K562 (cell line): Measurements from ENCODE around the gene PRCC. TPM values are rescaled to one million over a fixed set of nuclear protein-coding genes. Genes with fewer than 3 reads are reported as not detected.
A peak's percentile ranks its signal among the peaks of the same experiment; 100 is the strongest.

Experiments used
- BCL6 ChIP-seq: fragments of 250-450 bp; sonication (Bioruptor Pico); IDR thresholded peaks from 2 replicates; pipeline ENCODE4 v1.4.0; 2020
- CBX5 ChIP-seq: IDR thresholded peaks from 2 replicates; pipeline ENCODE4 v1.6.1; 2014; ENCODE audit warnings: low read depth, borderline replicate concordance
- CREM ChIP-seq: IDR thresholded peaks from 2 replicates; pipeline ENCODE4 v1.6.1; 2014; ENCODE audit warnings: antibody characterized with exemption, low read depth
- DPF2 ChIP-seq: fragments of 450-650 bp; IDR thresholded peaks from 2 replicates; pipeline ENCODE4 v1.6.1; 2016
- EP300 ChIP-seq: IDR thresholded peaks from 2 replicates; pipeline ENCODE4 v1.6.1; 2012; ENCODE audit warnings: low read length, improper control_type of control experiment
- ETV5 ChIP-seq: sonication (generic); formaldehyde crosslinking; IDR thresholded peaks from 2 replicates; pipeline ENCODE4 v1.4.0; 2020; ENCODE audit warnings: low read depth, mild to moderate bottlenecking, missing genetic modification reagents
- MAFG ChIP-seq: fragments of 450-650 bp; conservative IDR thresholded peaks from 2 replicates; pipeline ENCODE4 v1.6.1; 2016; ENCODE audit warnings: missing genetic modification characterization, missing compliant biosample characterization
- MIER1 ChIP-seq: fragments of 450-650 bp; IDR thresholded peaks from 2 replicates; pipeline ENCODE4 v1.6.1; 2016; ENCODE audit warnings: antibody characterized with exemption, mild to moderate bottlenecking, low read depth
- NEUROD1 ChIP-seq: fragments of 150-350 bp; IDR thresholded peaks from 2 replicates; pipeline ENCODE4 v1.6.1; 2014; ENCODE audit warnings: borderline replicate concordance, low read length, low read depth; ENCODE audit not compliant: partially characterized antibody
- NFATC3 ChIP-seq: fragments of 450-650 bp; IDR thresholded peaks from 2 replicates; pipeline ENCODE4 v1.6.1; 2017; ENCODE audit warnings: mild to moderate bottlenecking
- NR4A1 ChIP-seq, 2 experiments: fragments of 250-450 bp in 1 of 2; fragments of 450-650 bp in 1 of 2; sonication (Bioruptor Pico) in 1 of 2; IDR thresholded peaks; 2 replicates each; pipeline versions ENCODE4 v1.4.0 to v1.6.1; 2016 to 2020; ENCODE audit warnings: mild to moderate bottlenecking in 2 of 2, missing compliant biosample characterization in 1 of 2, missing genetic modification characterization in 1 of 2, moderate library complexity in 1 of 2
- POLR2B ChIP-seq: fragments of 450-650 bp; IDR thresholded peaks from 2 replicates; pipeline ENCODE4 v1.6.1; 2018; ENCODE audit warnings: low read depth; ENCODE audit not compliant: partially characterized antibody
- RBM25 ChIP-seq: fragments of 200-400 bp; formaldehyde crosslinking; IDR thresholded peaks from 2 replicates; pipeline ENCODE4 v1.6.1; 2018; ENCODE audit warnings: low read length, low read depth, moderate library complexity; ENCODE audit not compliant: severe bottlenecking
- RCOR1 ChIP-seq, 2 experiments: IDR thresholded peaks; 2 replicates each; pipeline ENCODE4 v1.6.1; 2012; ENCODE audit warnings: low read depth in 2 of 2, low read length in 2 of 2, borderline replicate concordance in 1 of 2, improper control_type of control experiment in 1 of 2
- RHOXF2B ChIP-seq: fragments of 250-450 bp; sonication (Bioruptor Pico); conservative IDR thresholded peaks from 2 replicates; pipeline ENCODE4 v1.5.1; 2021
- RREB1 ChIP-seq: fragments of 250-450 bp; sonication (Bioruptor Pico); IDR thresholded peaks from 2 replicates; pipeline ENCODE4 v1.4.0; 2020
- SAP30 ChIP-seq: fragments of 200-600 bp; sonication (generic); IDR thresholded peaks from 2 replicates; pipeline ENCODE4 v1.6.1; 2012; ENCODE audit warnings: borderline replicate concordance, low read depth, mild to moderate bottlenecking, moderate library complexity, low read length, control low read depth, inconsistent platforms; ENCODE audit not compliant: insufficient read depth, poor library complexity, severe bottlenecking
- SETDB1 ChIP-seq: IDR thresholded peaks from one replicate; pipeline ENCODE4 v1.6.1; 2012; ENCODE audit warnings: low read length, control low read depth, inconsistent platforms
- VEZF1 ChIP-seq: fragments of 200-800 bp; sonication (Bioruptor generic); IDR thresholded peaks from 2 replicates; pipeline ENCODE4 v1.6.1; 2017; ENCODE audit warnings: missing genetic modification characterization, missing compliant biosample characterization
- ZC3H11A ChIP-seq: IDR thresholded peaks from 2 replicates; pipeline ENCODE4 v1.6.1; 2012; ENCODE audit warnings: low read depth, low read length, improper control_type of control experiment
- ZNF12 ChIP-seq: sonication (generic); formaldehyde crosslinking; IDR thresholded peaks from 2 replicates; pipeline ENCODE4 v1.4.0; 2020; ENCODE audit warnings: mild to moderate bottlenecking, missing genetic modification reagents
- ZNF133 ChIP-seq: fragments of 250-450 bp; sonication (Bioruptor Pico); IDR thresholded peaks from 2 replicates; pipeline ENCODE4 v1.4.0; 2020; ENCODE audit warnings: mild to moderate bottlenecking
- polyA plus RNA-seq, 8 experiments: library from polyadenylated mRNA; depleted of rRNA in 4 of 8; stranded (reverse) in 5 of 8; unstranded in 3 of 8; fragments of >200 nt; fragmentation: Nextera tagmentation in 2 of 8; fragmentation: Illumina TruSeq in 1 of 8; extraction: Ambion mirVana in 2 of 8; extraction: Trizol in 1 of 8; gene quantifications; 2 replicates each; pipeline versions ENCODE4 v1.2.1 to v1.2.3, GENCODE V29; 2011 to 2014; ENCODE audit warnings: inconsistent platforms in 1 of 8, missing spikeins in 1 of 8
- total RNA-seq, 7 experiments: library from RNA; depleted of rRNA in 6 of 7; stranded (reverse); fragments of >200 nt in 6 of 7; fragmentation: Illumina TruSeq in 2 of 7; extraction: Trizol in 2 of 7; gene quantifications; 2 replicates each; pipeline versions ENCODE4 v1.2.1 to v1.2.3, GENCODE V29; 2011 to 2021; ENCODE audit warnings: low replicate concordance in 1 of 7

Gene PRCC
- total and polyA plus RNA-seq, 9 of the 15 experiments (the other 6 are each of a cell fraction or from before 2014, with no cell fraction given), result 23.9 to 201 (median 41.1) TPM

GRCh38 chr1:156816561-156817328 is 49.4 kb downstream of the PRCC start, which contains the start of gene SH2D2A (continued):
- TF ChIP-seq RHOXF2B (CRISPR knock-in tag) (no peak), SAP30 (no peak), VEZF1 (CRISPR knock-in tag) (peak; percentile 73), RREB1 (CRISPR knock-in tag) (0 out of 2 replicates have a peak, but pooled peaks have one; percentile 31), DPF2 (peak; percentile 71), MIER1 (no peak), RCOR1 (IDR thresholded peaks at IDR 0.05; ENCODE audit: borderline replicate concordance in 1 of 2, low read depth in 2 of 2, low read length in 2 of 2) (0 out of 4 replicates have a peak, but pooled peaks of 1 of the 2 experiments have one; percentile 10), ZNF133 (no peak), ZC3H11A (no peak), NFATC3 (peak; percentile 88; the same call in 1 of the 2 replicates), ZNF12 (CRISPR knock-in tag) (no peak), SETDB1 (no peak), NR4A1 (CRISPR knock-in tag; IDR thresholded peaks at IDR 0.05) (no peak), NR4A1 (tag; IDR thresholded peaks at IDR 0.05) (0 out of 2 replicates have a peak, but pooled peaks have one; percentile 21), BCL6 (CRISPR knock-in tag) (no peak), MAFG (tag) (peak; percentile 56; the same call in 1 of the 2 replicates), RBM25 (peak; percentile 68), CBX5 (no peak), ETV5 (peak; percentile 71), NEUROD1 (peak; percentile 62), EP300 (peak; percentile 35; the same call in 1 of the 2 replicates), CREM (peak; percentile 96), POLR2B (peak; percentile 35)
